ENCODE measurements around the gene MMP21. TPM values are rescaled to one million over a fixed set of nuclear protein-coding genes. Genes with fewer than 3 reads are reported as not detected.

Gene MMP21
- total RNA-seq, 1 donor from 2014 or later, result 0.14 TPM

GRCh38 chr10:125782054-125782453 is 6.4 kb upstream of the MMP21 start:
- no peak overlapping the region for H3K4me3 Mint-ChIP-seq
- no peak for DNase-seq
- intact Hi-C loops (cut with micrococcal nuclease), result no loop called here
- no peaks in the 10 kb centered on the region for H3K36me3 Mint-ChIP-seq (ENCODE audit: low read depth)
- H3K4me1 Mint-ChIP-seq, result no peaks in the 10 kb centered on the region
- no peak overlapping the region for H3K27ac Mint-ChIP-seq
- no peaks in the 10 kb centered on the region for H3K27me3 Mint-ChIP-seq
- no peaks in the 10 kb centered on the region for H3K9me3 Mint-ChIP-seq

- DNase-seq, result no peak
- no peak overlapping the region for H3K27ac Mint-ChIP-seq
- no peaks in the 10 kb centered on the region for H3K36me3 Mint-ChIP-seq (ENCODE audit: low read depth)
- H3K27me3 Mint-ChIP-seq, result no peaks in the 10 kb centered on the region
- H3K4me3 Mint-ChIP-seq, result no peak overlapping the region
- intact Hi-C loops (cut with micrococcal nuclease), result no loop called here
- H3K4me1 Mint-ChIP-seq, result no peaks in the 10 kb centered on the region
- H3K9me3 Mint-ChIP-seq, result no peaks in the 10 kb centered on the region
These were observed 5.8 kb upstream of the MMP21 start for GRCh38 chr10:125781374-125781773.

- H3K4me1 Mint-ChIP-seq, result no peaks in the 10 kb centered on the region
- H3K4me3 Mint-ChIP-seq, result no peak overlapping the region
- H3K27me3 Mint-ChIP-seq, result no peaks in the 10 kb centered on the region
- H3K36me3 Mint-ChIP-seq (ENCODE audit: low read depth), result no peaks in the 10 kb centered on the region
- no peaks in the 10 kb centered on the region for H3K9me3 Mint-ChIP-seq
- intact Hi-C loops (cut with micrococcal nuclease), result no loop called here
- no peak overlapping the region for H3K27ac Mint-ChIP-seq
- DNase-seq, result no peak
These were observed 4.0 kb upstream of the MMP21 start for GRCh38 chr10:125779403-125780327.

- H3K27ac Mint-ChIP-seq, result no peak overlapping the region
- no peaks in the 10 kb centered on the region for H3K27me3 Mint-ChIP-seq
- intact Hi-C loops (cut with micrococcal nuclease), result no loop called here
- H3K9me3 Mint-ChIP-seq, result no peaks in the 10 kb centered on the region
- no peaks in the 10 kb centered on the region for H3K36me3 Mint-ChIP-seq (ENCODE audit: low read depth)
- DNase-seq, result no peak
- no peak overlapping the region for H3K4me3 Mint-ChIP-seq
- H3K4me1 Mint-ChIP-seq, result no peaks in the 10 kb centered on the region
These were observed 2.9 kb upstream of the MMP21 start for GRCh38 chr10:125778556-125778955.

- Mint-ChIP-seq H3K27me3 (no peaks in the 10 kb centered on the region), H3K4me1 (no peaks in the 10 kb centered on the region), H3K27ac (no peak overlapping the region), H3K4me3 (no peak overlapping the region), H3K36me3 (ENCODE audit: low read depth) (no peaks in the 10 kb centered on the region), H3K9me3 (no peaks in the 10 kb centered on the region)
- intact Hi-C loops (cut with micrococcal nuclease), result no loop called here
- no peak for DNase-seq
These were observed 2.2 kb upstream of the MMP21 start for GRCh38 chr10:125777806-125778205.

DNA sequence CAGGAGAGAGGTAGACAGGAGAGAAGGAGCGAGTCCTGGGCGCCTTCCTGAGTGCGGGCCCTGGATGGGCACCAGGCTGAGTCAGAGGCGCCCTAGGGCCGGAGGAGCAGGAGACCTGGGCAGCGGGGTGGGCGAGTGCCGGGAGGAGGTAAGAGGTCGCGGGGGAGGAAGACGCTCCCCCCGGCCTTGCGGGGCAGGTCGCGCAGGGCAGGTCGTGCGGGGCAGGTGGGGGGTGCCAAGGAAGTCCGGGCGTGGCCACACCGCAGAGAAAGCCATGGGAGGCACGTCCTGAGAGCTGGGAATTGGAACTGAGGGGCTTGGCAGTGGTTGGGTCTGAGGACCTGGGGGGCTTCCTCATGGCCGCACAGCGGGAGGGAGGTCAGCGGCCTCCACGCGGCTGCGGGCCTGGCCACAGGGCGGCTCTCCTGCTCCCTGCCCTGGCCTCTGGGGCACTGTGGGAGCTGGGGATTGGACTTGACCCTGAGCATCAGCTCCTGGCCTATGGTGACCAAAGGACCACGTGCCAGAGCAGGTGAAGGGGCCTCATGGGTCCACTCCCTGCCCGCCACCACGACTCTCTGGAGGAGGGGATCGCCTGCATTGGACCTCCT is 935 bp downstream of the MMP21 start:
- no peaks in the 10 kb centered on the region for H3K27me3 Mint-ChIP-seq
- H3K4me1 Mint-ChIP-seq, result no peaks in the 10 kb centered on the region
- intact Hi-C loops (cut with micrococcal nuclease), result no loop called here
- no peak overlapping the region for H3K4me3 Mint-ChIP-seq
- no peak overlapping the region for H3K27ac Mint-ChIP-seq
- no peaks in the 10 kb centered on the region for H3K9me3 Mint-ChIP-seq
- no peak for DNase-seq
- no peaks in the 10 kb centered on the region for H3K36me3 Mint-ChIP-seq (ENCODE audit: low read depth)

- H3K4me3 Mint-ChIP-seq, result no peak overlapping the region
- DNase-seq, result no peak
- H3K36me3 Mint-ChIP-seq (ENCODE audit: low read depth), result peaks cover 2% of the 10 kb centered on the region
- H3K27me3 Mint-ChIP-seq, result no peaks in the 10 kb centered on the region
- no peak overlapping the region for H3K27ac Mint-ChIP-seq
- intact Hi-C loops (cut with micrococcal nuclease), result no loop called here
- no peaks in the 10 kb centered on the region for H3K4me1 Mint-ChIP-seq
- H3K9me3 Mint-ChIP-seq, result no peaks in the 10 kb centered on the region
These were observed 1.7 kb downstream of the MMP21 start for GRCh38 chr10:125773687-125774543.

DNA sequence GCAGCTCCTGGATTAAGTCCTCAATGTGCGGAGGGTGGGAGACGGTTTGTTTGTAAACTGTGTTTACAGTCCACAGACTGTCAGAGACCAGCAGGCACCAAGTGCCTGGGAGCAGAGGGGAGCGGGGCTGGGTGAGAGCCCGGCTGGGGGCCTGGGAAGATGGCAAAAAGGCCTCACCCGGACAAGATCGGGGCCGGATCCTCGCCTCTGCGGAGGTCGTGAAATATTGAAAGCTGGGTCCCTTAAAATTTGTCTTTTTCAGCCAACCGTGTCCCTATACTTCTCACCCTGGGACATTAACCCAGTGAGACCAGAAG is 2.8 kb downstream of the MMP21 start:
- peaks cover 4% of the 10 kb centered on the region for H3K36me3 Mint-ChIP-seq (ENCODE audit: low read depth)
- H3K27me3 Mint-ChIP-seq, result no peaks in the 10 kb centered on the region
- intact Hi-C loops (cut with micrococcal nuclease), result no loop called here
- H3K4me1 Mint-ChIP-seq, result no peaks in the 10 kb centered on the region
- no peak overlapping the region for H3K4me3 Mint-ChIP-seq
- H3K9me3 Mint-ChIP-seq, result no peaks in the 10 kb centered on the region
- H3K27ac Mint-ChIP-seq, result no peak overlapping the region
- no peak for DNase-seq

DNA sequence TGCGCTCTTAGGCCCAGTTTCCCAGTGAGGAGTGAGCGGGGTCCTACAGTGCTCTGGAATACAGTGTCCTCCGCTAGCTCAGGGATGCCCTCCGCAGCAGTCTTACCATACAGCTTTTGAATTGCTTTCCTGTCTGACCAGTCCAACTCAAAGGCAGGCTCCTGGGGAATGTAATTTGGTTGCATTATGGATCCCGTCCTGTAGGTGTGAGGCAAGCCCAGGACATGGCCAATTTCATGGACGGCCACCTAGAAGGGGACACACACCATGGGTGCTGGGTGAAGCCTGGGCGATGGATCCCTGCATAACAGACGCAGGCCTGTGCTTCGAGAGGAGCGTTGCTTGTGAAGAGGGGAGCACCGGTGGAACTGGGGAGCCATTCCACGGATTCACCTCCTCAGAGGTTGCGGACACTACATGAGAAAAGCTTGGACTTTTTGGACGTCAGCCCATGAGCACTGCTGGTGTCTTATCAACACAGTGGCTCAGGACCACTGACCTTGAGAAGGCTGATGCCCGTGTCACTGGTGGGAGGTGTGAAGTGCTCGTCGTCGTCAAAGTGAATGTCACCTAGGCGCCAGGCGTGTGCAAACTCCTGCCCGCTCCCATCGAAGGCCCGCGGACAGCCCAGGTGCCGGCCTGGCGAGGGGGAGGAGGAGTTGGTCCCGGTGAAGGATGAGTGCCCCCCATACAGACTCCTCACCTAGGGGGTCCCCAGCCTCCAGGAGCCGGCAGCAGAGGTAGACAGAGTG is 3.3 kb downstream of the MMP21 start:
- no peaks in the 10 kb centered on the region for H3K27me3 Mint-ChIP-seq
- H3K4me3 Mint-ChIP-seq, result no peak overlapping the region
- H3K27ac Mint-ChIP-seq, result no peak overlapping the region
- H3K36me3 Mint-ChIP-seq (ENCODE audit: low read depth), result peaks cover 8% of the 10 kb centered on the region
- intact Hi-C loops (cut with micrococcal nuclease), result no loop called here
- DNase-seq, result no peak
- H3K9me3 Mint-ChIP-seq, result no peaks in the 10 kb centered on the region
- no peaks in the 10 kb centered on the region for H3K4me1 Mint-ChIP-seq

GRCh38 chr10:125770844-125771243 is 4.8 kb downstream of the MMP21 start:
- Mint-ChIP-seq H3K27ac (no peak overlapping the region), H3K4me3 (no peak overlapping the region), H3K36me3 (ENCODE audit: low read depth) (peaks cover 16% of the 10 kb centered on the region), H3K9me3 (no peaks in the 10 kb centered on the region), H3K4me1 (no peaks in the 10 kb centered on the region), H3K27me3 (no peaks in the 10 kb centered on the region)
- DNase-seq, result no peak
- intact Hi-C loops (cut with micrococcal nuclease), result no loop called here

DNA sequence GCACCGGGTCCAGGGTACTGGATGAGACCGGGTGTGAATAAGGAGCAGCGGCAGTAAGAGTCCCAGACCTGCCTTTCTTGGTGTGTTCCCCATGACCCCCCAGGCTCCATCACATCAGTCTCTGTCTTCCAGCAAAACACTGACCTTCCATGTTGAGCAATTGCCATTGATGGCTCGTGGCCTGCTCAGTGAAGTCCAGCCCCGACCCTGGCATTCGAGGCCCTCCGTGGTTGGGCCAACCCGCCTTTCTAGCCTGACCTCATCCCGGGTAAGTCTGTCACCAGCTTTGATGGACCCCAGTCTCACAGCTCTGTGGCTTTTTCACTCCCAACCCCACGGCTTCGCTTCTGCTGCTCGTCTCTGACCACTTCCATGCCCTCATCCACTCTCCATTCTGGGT is 6.4 kb downstream of the MMP21 start:
- Mint-ChIP-seq H3K4me3 (no peak overlapping the region), H3K27ac (no peak overlapping the region), H3K36me3 (ENCODE audit: low read depth) (peaks cover 29% of the 10 kb centered on the region), H3K9me3 (no peaks in the 10 kb centered on the region), H3K4me1 (no peaks in the 10 kb centered on the region), H3K27me3 (no peaks in the 10 kb centered on the region)
- intact Hi-C loops (cut with micrococcal nuclease), result no loop called here
- no peak for DNase-seq

DNA sequence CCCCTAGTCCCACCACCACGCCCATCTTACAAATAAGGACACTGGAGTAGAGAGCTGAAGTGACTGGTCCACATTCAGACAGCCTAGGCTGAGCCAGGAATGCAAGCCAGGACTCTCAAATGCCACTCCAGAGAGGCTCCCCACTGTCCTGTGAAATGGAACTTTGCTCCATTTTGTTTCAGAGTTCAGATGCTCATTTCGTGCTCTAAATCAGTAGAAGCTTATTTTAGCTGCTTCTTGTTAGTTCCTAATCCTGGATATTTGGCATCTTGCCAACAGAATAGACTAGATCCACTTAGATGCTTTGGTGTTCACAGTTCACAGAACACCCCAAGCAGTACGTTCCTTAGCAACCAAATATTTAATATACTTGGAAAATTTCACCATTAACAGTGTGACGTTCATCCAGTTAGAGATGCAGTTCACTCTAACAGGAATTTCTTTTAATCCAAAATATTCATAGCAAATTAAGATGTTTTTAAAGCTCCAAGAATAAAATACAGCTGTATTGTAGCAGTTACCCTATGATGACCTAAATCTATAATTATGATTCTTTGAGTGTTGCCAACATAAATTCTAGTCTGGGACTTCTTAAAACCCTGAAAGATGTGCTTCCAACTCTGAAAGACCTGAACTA is 7.3 kb downstream of the MMP21 start:
- peaks cover 34% of the 10 kb centered on the region for H3K36me3 Mint-ChIP-seq (ENCODE audit: low read depth)
- no peaks in the 10 kb centered on the region for H3K27me3 Mint-ChIP-seq
- intact Hi-C loops (cut with micrococcal nuclease), result no loop called here
- no peak overlapping the region for H3K27ac Mint-ChIP-seq
- no peak overlapping the region for H3K4me3 Mint-ChIP-seq
- H3K9me3 Mint-ChIP-seq, result no peaks in the 10 kb centered on the region
- no peaks in the 10 kb centered on the region for H3K4me1 Mint-ChIP-seq
- no peak for DNase-seq

DNA sequence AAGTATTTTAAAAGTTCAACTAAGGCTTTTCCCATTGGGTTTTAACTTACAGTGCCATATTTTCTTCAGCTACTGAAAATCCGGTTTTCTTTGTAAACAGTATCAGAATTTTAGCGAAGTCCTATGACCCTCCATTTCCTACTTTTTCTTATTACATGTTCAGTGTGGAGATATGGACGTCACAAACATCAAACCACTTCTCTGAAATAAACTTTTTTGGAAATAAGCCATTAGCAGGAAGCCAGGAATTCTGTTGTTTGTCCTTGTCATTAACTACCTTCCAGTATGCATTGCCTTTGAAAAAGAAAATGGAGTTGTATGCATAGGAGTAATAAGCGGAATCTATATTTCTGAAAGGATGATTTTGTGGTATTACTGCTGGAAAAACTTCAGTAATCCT is 9.1 kb downstream of the MMP21 start:
- Mint-ChIP-seq H3K9me3 (no peaks in the 10 kb centered on the region), H3K4me3 (no peak overlapping the region), H3K27ac (no peak overlapping the region), H3K27me3 (no peaks in the 10 kb centered on the region), H3K36me3 (ENCODE audit: low read depth) (peaks cover 41% of the 10 kb centered on the region), H3K4me1 (no peaks in the 10 kb centered on the region)
- intact Hi-C loops (cut with micrococcal nuclease), result no loop called here
- DNase-seq, result no peak
